GM12891 (cell line): Measurements from ENCODE around the gene HSPA1B.

ENCODE experiments used
- POLR2A ChIP-seq: IDR thresholded peaks from 2 replicates; pipeline ENCODE4 v1.6.1; 2011; ENCODE audit warnings: low read depth, low read length, control low read depth
- POLR2AphosphoS5 ChIP-seq: IDR thresholded peaks from 2 replicates; pipeline ENCODE4 v1.6.1; 2011; ENCODE audit warnings: low read depth, low read length, control low read depth

DNA sequence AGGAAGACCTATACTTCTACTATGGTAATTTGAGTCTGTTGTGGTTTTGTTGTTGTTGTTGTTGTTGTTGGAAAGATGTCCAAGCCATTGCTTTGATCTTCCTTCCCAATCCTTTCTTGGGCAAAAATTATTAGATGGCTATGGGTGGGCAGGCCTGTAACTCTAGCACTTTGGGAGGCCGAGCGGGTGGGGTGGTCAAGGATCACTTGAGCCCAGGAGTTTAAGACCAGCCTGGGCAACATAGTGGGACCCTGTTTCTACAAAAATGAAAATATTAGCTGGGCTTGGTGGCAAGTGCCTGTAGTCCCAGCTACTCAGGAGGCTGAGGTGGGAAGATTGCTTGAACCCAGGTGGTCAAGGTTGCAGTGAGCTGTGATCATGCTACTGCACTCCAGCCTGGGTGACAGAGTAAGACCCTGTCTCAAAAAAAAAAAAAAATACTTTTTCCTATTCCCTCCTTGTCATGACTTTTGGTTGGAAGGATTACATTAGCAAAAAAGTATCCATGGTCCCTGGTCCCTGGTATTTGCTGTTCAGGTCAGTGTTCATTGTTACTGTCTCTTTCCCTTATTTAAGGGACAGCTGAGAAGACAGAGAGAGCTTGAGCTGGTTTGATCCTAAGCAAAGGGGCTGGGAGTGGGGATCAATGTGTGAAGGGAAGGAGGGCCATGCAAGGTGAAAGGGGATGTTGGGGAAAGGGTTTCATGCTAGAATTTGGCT is 23.4 kb downstream of the HSPA1B start:
- TF ChIP-seq POLR2A (no peak), POLR2AphosphoS5 (no peak)
